GM19463 (cell line): ENCODE measurements around the gene ATG4B.

Source experiments
- ATAC-seq: cut with Tn5 transposase; IDR thresholded peaks from one replicate; pipeline ENCODE4 v1.9.1; 2021; ENCODE audit warnings: mild to moderate bottlenecking, moderate library complexity; ENCODE audit not compliant: unreplicated experiment

The ATG4B gene

GRCh38 chr2:241612156-241613016 lies 25.1 kb upstream of the ATG4B start:
- ATAC-seq: no peak

DNA sequence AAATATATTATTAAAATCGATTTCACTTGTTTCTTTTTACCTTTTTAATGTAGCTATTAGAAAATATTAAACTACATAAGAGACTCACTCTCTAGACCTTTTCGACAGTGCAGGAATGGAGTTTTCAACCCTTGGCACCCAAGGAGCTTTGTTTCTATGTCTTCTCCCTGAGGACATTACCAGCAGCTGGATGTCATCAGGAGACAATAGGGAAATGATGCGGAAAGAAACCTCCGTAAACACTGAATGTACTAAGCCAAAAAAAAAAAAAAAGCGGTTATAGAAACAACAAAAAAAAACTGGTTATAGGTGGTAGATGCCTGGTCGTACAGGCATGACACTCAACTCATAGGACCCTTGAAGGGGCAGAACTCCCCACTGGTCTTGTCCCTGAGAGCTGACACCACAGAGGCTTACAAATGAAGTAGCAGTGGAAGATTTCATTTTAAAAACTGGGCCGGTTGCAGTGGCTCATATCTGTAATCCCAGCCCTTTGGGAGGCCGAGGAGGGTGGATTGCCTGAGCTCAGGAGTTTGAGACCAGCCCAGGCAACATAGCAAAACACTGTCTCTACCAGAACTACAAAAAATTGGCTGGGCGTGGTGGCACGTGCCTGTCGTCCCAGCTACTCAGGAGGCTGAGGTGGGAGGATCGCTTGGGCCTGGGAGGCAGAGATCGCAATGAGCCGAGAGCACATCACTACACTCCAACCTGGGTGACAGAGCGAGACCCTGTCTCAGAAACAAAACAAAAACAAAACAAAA lies 24.3 kb upstream of the ATG4B start:
- no peak for ATAC-seq

- ATAC-seq: no peak
Observed at GRCh38 chr2:241615041-241615440, 22.5 kb upstream of the ATG4B start.

DNA sequence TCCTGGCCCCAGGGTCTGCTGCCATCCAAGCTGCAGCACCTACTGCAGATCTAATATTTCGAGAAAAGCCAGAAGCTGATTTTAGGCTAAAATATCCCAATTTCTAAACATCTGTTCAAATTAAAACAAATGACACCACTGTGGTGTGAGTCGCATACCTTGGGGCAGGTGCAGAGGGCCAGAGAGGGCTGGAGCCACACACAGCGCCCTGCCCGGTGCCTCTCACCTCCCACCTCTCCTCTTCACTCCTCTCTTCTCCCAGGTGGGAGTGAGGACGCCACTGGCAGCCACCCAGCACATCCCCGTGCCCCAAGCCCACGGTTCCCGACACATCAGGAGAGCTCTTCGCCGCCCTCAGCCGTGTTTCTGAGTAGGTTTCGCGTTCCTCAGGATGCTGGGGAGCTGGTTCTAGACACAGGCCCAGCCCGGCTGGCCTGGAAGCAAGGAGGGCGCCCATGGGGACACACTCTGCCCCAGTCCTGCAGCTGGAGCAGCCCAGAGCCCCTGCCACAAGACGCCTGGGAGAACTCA lies 21.9 kb upstream of the ATG4B start:
- no peak for ATAC-seq

DNA sequence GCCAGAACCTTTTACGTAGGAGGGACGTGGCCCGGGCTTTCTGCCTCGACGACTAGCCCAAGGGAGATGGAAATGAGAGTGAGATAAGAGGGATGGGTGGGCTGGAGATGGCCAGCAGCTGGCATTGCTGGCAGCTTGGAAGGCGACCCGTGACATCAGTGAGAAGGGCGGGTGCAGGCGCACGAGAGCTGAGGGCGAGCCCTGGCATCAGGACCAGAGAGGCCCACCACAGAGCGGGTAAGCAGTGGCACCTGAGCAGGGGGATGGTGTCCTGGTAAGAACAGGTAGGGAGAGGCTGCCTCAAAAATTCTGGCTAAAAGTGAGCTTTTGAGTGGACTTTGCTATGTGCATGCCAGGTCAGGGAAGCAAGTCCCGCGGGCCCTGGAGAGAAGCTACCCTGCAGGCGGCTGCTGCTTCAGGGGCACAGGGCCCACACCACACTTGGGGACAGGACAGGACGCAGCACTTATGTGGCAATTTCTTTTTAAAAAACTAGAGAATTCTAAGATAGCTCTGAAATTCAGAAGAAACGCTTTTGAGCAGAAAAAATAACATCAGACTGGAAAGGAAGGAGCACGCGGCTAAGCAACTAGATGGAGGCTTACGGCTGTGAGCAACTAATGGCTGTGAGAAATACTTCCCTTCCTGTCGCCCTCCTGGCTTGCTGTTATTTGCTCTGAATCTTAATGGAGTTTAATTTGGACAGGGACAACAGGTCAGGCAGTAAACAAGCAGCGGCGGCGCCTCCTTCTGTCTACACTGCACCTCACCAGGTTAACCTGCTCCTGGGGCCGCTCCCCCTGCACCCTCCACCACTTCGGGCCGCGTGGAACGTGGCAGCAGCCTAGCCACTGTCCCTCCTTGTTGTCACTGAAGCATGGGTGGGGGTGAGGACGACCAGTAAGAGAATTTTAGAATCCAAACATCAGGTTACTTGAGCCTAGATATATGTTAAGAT lies 21.0 kb upstream of the ATG4B start:
- no peak for ATAC-seq

GRCh38 chr2:241617431-241618154 lies 19.9 kb upstream of the ATG4B start:
- no peak for ATAC-seq

GRCh38 chr2:241618296-241618805 lies 19.1 kb upstream of the ATG4B start:
- ATAC-seq: no peak

DNA sequence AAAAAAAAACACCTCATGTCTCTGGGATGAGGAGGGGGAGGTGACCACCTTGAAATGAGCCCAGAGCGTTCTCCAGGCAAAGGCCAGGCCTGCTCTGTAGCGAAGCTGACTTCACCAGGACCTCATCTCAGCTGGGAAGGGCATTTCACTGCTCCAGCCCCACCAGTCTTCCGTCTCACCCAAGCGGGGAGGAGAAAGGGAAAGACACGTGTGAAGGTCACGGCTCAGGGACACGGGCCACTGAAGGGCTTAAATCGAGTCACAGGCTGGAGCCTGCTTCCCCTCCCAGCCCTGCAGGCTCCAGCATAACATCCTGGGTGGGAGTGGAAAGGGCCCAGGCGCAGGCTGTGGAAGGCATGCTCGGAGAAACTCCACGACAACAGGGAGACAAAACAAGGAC lies 18.7 kb upstream of the ATG4B start:
- ATAC-seq: no peak

- no peak for ATAC-seq
Observed at GRCh38 chr2:241619597-241620418, 17.7 kb upstream of the ATG4B start.

DNA sequence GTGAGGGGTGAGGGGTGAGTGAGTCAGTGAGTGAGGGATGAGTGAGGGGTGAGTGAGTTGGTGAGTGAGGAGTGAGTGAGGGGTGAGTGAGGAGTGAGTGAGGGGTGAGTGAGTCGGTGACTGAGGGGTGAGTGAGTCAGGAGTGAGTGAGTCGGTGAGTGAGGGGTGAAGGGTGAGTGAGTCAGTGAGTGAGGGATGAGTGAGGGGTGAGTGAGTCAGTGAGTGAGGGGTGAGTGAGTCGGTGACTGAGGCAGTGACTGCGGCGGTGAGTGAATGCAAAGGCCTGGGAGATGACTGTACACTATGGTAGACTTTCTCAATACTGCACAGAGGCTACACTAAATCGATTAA lies 17.1 kb upstream of the ATG4B start:
- ATAC-seq: no peak

DNA sequence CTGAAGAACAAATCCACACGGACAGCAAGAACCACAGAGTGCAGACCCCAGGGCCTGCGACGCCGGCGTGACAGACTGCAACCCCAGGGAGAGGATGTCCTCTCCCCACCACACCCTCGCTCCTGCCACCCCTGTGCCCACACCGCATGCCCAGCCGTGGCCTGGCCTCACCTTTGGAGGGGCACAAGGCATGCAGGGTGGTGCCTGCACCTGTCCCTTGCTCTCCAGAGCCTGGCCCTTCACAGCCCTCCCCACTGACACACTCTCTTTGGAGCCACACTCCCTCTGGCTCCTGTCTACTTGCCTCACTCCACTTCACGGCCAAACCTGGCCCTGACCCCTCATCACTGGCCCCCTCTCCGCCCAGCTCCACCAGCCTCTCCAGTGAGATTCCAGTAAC lies 9.8 kb upstream of the ATG4B start:
- no peak for ATAC-seq

DNA sequence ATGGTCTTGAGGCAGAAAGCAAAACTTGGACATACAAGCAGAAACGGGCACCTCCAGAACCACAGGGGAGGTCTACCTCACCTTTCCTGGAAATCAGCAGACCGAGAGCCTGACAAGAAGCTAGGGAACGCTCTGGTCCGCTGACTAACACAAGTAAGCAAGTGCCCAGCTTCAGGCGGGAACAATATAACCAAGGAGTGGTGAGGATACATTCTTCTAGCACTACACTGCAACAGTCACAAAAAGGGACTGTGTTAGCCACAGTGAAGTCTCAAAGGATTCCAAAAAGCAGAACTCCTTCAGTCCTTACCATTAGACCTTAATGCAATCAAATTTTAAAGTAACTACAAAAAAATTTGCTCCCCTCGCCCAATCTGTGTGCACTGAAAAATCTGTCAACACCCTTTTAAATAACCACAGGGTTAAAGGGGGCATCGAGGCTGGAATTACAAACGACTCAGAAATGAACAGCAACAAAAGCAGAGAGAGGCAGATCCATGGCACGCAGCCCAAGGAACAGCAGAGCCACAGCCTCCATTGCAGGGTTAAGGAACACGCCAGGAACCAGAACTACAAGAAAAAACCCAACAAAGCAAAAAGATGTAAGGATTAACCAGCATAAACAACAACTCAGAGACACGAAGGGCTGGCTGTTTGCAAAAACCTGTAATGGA lies 7.6 kb upstream of the ATG4B start:
- ATAC-seq: no peak

DNA sequence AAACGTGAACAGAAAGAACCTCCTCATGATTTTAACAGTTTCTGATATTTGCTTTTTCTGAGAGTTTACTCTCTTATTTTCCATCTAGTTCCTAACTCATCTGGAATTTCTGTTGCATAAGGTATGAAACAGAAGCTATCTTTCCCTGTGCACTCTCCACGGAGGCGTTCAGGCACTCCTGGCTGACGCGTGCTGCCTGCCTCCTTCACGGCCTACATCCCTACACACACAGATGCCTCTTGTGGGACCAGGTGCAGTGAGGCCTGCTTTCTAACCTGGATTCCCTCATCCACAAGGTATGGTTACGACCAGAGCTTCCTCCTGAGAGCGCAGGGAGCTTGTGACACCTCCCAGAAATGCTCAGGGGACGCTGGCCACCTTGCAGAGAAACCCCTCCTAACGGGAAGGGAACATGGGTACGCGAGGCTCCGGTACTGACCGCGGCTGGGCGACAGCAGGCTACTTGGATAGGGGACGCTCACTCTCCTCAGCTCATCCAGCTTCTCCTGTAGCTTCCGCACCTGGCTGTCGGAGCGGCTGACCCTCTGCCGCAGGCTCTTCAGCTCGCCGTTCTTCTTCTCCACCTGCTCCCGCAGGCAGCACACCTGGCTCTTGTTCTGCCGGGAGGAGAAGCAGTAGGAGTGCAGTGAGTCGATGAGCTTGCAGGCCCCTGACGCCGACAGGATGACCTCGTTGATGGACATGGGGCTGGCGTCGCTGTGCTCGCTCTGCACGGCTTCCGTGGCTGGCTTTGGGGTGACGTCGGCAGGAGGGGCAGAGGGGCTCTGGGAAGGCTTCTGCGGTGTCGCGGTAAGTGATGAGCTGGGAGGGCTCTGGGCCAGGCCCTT lies 4.8 kb upstream of the ATG4B start:
- no peak for ATAC-seq

DNA sequence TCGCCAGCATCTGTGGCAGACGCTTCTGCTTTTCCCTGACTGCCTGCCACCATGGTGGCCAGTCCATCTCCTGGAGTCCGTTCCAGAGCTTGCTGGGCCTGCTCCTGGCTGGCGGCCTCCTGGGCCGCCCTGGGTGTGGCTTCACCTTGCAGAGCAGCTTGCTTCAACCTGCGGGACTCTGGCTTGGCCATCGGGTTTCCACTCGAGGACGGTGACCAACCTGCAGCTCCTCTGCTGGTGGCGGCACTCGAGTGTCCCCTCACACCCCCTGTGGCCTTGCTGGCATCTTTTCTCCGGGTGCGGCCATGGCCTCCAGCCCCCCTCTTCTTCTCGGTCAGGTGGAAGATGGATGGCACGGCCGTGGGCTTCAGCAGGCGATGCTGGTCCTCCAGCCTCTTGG lies 3.9 kb upstream of the ATG4B start:
- ATAC-seq: no peak

- ATAC-seq: no peak
Observed at GRCh38 chr2:241635756-241636155, 1.7 kb upstream of the ATG4B start.

- ATAC-seq: peak; percentile 38
Observed at GRCh38 chr2:241636182-241637017, 1.1 kb upstream of the ATG4B start.
